OCI-LY1 (cell line): Measurements from ENCODE around the gene PDS5B.

Experiments used
- H2AFZ ChIP-seq: fragments of 200-600 bp; sonication (generic), shearing (Covaris generic); 2 replicates; pipeline ENCODE4 v1.6.0; 2014; ENCODE audit warnings: antibody characterized with exemption, mild to moderate bottlenecking, low read length
- H3F3A ChIP-seq: fragments of 200-600 bp; sonication (generic), shearing (Covaris generic); 2 replicates; pipeline ENCODE4 v1.6.0; 2014; ENCODE audit warnings: mild to moderate bottlenecking, antibody characterized with exemption, low read length, moderate library complexity; ENCODE audit not compliant: insufficient read depth
- H3K27ac ChIP-seq: fragments of 200-600 bp; sonication (generic); 2 replicates; pipeline ENCODE4 v1.5.1; 2014; ENCODE audit warnings: low read length, mixed run types, mild to moderate bottlenecking, low read depth; ENCODE audit not compliant: poor library complexity, severe bottlenecking
- H3K27me3 ChIP-seq: fragments of 200-600 bp; sonication (generic); 2 replicates; pipeline ENCODE4 v1.6.0; 2014; ENCODE audit warnings: antibody characterized with exemption, mild to moderate bottlenecking, low read length, moderate library complexity; ENCODE audit not compliant: insufficient read depth
- H3K36me3 ChIP-seq: fragments of 200-600 bp; sonication (generic); 2 replicates; pipeline ENCODE4 v1.6.1; 2014; ENCODE audit warnings: mild to moderate bottlenecking, antibody characterized with exemption, low read length, moderate library complexity, mixed read lengths; ENCODE audit not compliant: insufficient read depth
- H3K4me1 ChIP-seq: fragments of 200-600 bp; sonication (generic); 2 replicates; pipeline ENCODE4 v1.5.1; 2014; ENCODE audit warnings: mild to moderate bottlenecking, low read length, moderate library complexity; ENCODE audit not compliant: insufficient read depth, severe bottlenecking
- H3K4me2 ChIP-seq: fragments of 200-600 bp; sonication (generic), shearing (Covaris generic); 2 replicates; pipeline ENCODE4 v1.6.1; 2014; ENCODE audit warnings: low read length
- H3K4me3 ChIP-seq: fragments of 200-600 bp; sonication (generic); 2 replicates; pipeline ENCODE4 v1.5.1; 2014; ENCODE audit warnings: low read length, low read depth, mild to moderate bottlenecking, mixed read lengths; ENCODE audit not compliant: poor library complexity, severe bottlenecking
- H3K79me2 ChIP-seq: fragments of 200-600 bp; shearing (Covaris generic); 2 replicates; pipeline ENCODE4 v1.6.1; 2016; ENCODE audit warnings: mixed run types, low read length, mixed read lengths; ENCODE audit not compliant: insufficient read depth
- H3K9ac ChIP-seq: fragments of 200-600 bp; sonication (generic), shearing (Covaris generic); 2 replicates; pipeline ENCODE4 v1.6.1; 2014; ENCODE audit warnings: mild to moderate bottlenecking, low read length, mixed read lengths
- H3K9me2 ChIP-seq: fragments of 200-600 bp; sonication (generic), shearing (Covaris generic); 2 replicates; pipeline ENCODE4 v1.6.1; 2014; ENCODE audit warnings: low read depth, mild to moderate bottlenecking, low read length, mixed read lengths
- H3K9me3 ChIP-seq: fragments of 200-600 bp; shearing (Covaris generic); 2 replicates; pipeline ENCODE4 v1.6.1; 2014; ENCODE audit warnings: low read length, mixed read lengths
- H4K20me1 ChIP-seq: fragments of 200-600 bp; sonication (generic), shearing (Covaris generic); 2 replicates; pipeline ENCODE4 v1.6.0; 2016; ENCODE audit warnings: mild to moderate bottlenecking, low read length; ENCODE audit not compliant: insufficient read depth
- CTCF ChIP-seq: fragments of 200-600 bp; sonication (generic), shearing (Covaris generic); IDR thresholded peaks from 2 replicates; pipeline ENCODE4 v1.5.1; 2017; ENCODE audit warnings: mild to moderate bottlenecking, antibody characterized with exemption, low read length, moderate library complexity, mixed read lengths
- EZH2 ChIP-seq: fragments of 200-600 bp; sonication (generic), shearing (Covaris generic); IDR thresholded peaks from 2 replicates; pipeline ENCODE4 v1.8.0; 2017; ENCODE audit warnings: borderline replicate concordance, mixed run types, mild to moderate bottlenecking, antibody characterized with exemption, low read length, moderate library complexity, mixed read lengths

Gene PDS5B

GRCh38 chr13:32737679-32738078, 151.4 kb downstream of the PDS5B start:
- no peak overlapping the region for H2AFZ ChIP-seq
- no peaks in the 10 kb centered on the region for H3K36me3 ChIP-seq
- peaks cover 8% of the 10 kb centered on the region for H3K4me1 ChIP-seq
- no peak overlapping the region for H3K4me3 ChIP-seq
- no peak overlapping the region for H3K9ac ChIP-seq
- H3F3A ChIP-seq, result no peaks in the 10 kb centered on the region
- no peaks in the 10 kb centered on the region for H3K27me3 ChIP-seq
- no peaks in the 10 kb centered on the region for H4K20me1 ChIP-seq
- no peaks in the 10 kb centered on the region for H3K9me2 ChIP-seq
- H3K4me2 ChIP-seq, result no peak overlapping the region
- H3K27ac ChIP-seq, result no peak overlapping the region
- no peaks in the 10 kb centered on the region for H3K9me3 ChIP-seq
- H3K79me2 ChIP-seq, result no peaks in the 10 kb centered on the region
- no peak for TF ChIP-seq EZH2
- TF ChIP-seq CTCF, result no peak

GRCh38 chr13:32745509-32745908, 159.3 kb downstream of the PDS5B start:
- no peak overlapping the region for H3K4me3 ChIP-seq
- H3K9ac ChIP-seq, result no peak overlapping the region
- no peak overlapping the region for H3K27ac ChIP-seq
- H4K20me1 ChIP-seq, result no peaks in the 10 kb centered on the region
- TF ChIP-seq CTCF (no peak), EZH2 (no peak)
- H3K4me1 ChIP-seq, result no peaks in the 10 kb centered on the region
- H3K9me3 ChIP-seq, result no peaks in the 10 kb centered on the region
- no peak overlapping the region for H3K4me2 ChIP-seq
- H3K27me3 ChIP-seq, result no peaks in the 10 kb centered on the region
- H3K79me2 ChIP-seq, result no peaks in the 10 kb centered on the region
- H3K9me2 ChIP-seq, result no peaks in the 10 kb centered on the region
- no peaks in the 10 kb centered on the region for H3F3A ChIP-seq
- H3K36me3 ChIP-seq, result peaks cover 10% of the 10 kb centered on the region
- H2AFZ ChIP-seq, result no peak overlapping the region

- Histone ChIP-seq H2AFZ (no peak overlapping the region), H3K4me3 (no peak overlapping the region), H3K27me3 (no peaks in the 10 kb centered on the region), H3K4me2 (no peak overlapping the region), H3K4me1 (no peaks in the 10 kb centered on the region), H3K9me2 (no peaks in the 10 kb centered on the region), H3K36me3 (peaks cover 10% of the 10 kb centered on the region), H3K79me2 (no peaks in the 10 kb centered on the region), H3K9ac (no peak overlapping the region), H3K9me3 (no peaks in the 10 kb centered on the region), H3K27ac (no peak overlapping the region), H4K20me1 (no peaks in the 10 kb centered on the region), H3F3A (no peaks in the 10 kb centered on the region)
- no peak for TF ChIP-seq CTCF
- TF ChIP-seq EZH2, result no peak
These were observed 160.2 kb downstream of the PDS5B start for GRCh38 chr13:32746474-32746873.
